Activated T-cell treated with anti-CD3 and anti-CD28 coated beads for 4 hours (primary cell): ENCODE results near the gene POLD4.
"Not testable (repeated sequence)": the region's sequence is repeated elsewhere in the genome, so short reads cannot be mapped to it uniquely, and the experiment has no call there.

Experiments
- DNase-seq: peaks from one replicate; pipeline ENCODE4 v3.0.0-alpha.2; 2020

The POLD4 gene

GRCh38 chr11:67351275-67352005, 1.9 kb downstream of the POLD4 start:
- peak; percentile 48 for DNase-seq

- DNase-seq = no peak
These were observed 3.3 kb downstream of the POLD4 start for GRCh38 chr11:67349928-67350465.

GRCh38 chr11:67349457-67349856, 3.9 kb downstream of the POLD4 start:
- DNase-seq = no peak

- DNase-seq = no peak
These were observed 4.3 kb downstream of the POLD4 start for GRCh38 chr11:67349036-67349435.

GRCh38 chr11:67347964-67348749, 5.2 kb downstream of the POLD4 start:
- no peak for DNase-seq

- DNase-seq = no peak
These were observed 7.2 kb downstream of the POLD4 start for GRCh38 chr11:67345920-67346819.

GRCh38 chr11:67345247-67345919, 8.0 kb downstream of the POLD4 start:
- no peak for DNase-seq

- DNase-seq = no peak
These were observed 9.1 kb downstream of the POLD4 start for GRCh38 chr11:67344264-67344663.

GRCh38 chr11:67337257-67337656, 16.1 kb downstream of the POLD4 start:
- DNase-seq = no peak

- DNase-seq = no peak
These were observed 21.2 kb downstream of the POLD4 start for GRCh38 chr11:67332081-67332691.

GRCh38 chr11:67323526-67323925, 29.8 kb downstream of the POLD4 start:
- no peak for DNase-seq

GRCh38 chr11:67322049-67322448, 31.3 kb downstream of the POLD4 start:
- no peak for DNase-seq

GRCh38 chr11:67321313-67321871, 32.0 kb downstream of the POLD4 start:
- no peak for DNase-seq

- no peak for DNase-seq
These were observed 32.7 kb downstream of the POLD4 start for GRCh38 chr11:67320691-67321090.

GRCh38 chr11:67320011-67320410, 33.3 kb downstream of the POLD4 start:
- no peak for DNase-seq

GRCh38 chr11:67318876-67319275, 34.5 kb downstream of the POLD4 start:
- DNase-seq = not testable (repeated sequence)

GRCh38 chr11:67317888-67318555, 35.3 kb downstream of the POLD4 start:
- no peak for DNase-seq

GRCh38 chr11:67317205-67317887, 36.0 kb downstream of the POLD4 start:
- peak; percentile 99 for DNase-seq

GRCh38 chr11:67316882-67317204, 36.5 kb downstream of the POLD4 start:
- DNase-seq = no peak

- DNase-seq = no peak
These were observed 37.9 kb downstream of the POLD4 start for GRCh38 chr11:67315325-67315909.
